HG03342 (cell line): ENCODE measurements around the gene DHH.
"Not testable (repeated sequence)": the region's sequence is repeated elsewhere in the genome, so short reads cannot be mapped to it uniquely, and the experiment has no call there.

ENCODE experiments used
- ATAC-seq: cut with Tn5 transposase; IDR thresholded peaks from one replicate; pipeline ENCODE4 v1.9.1; 2021; ENCODE audit warnings: mild to moderate bottlenecking, moderate library complexity; ENCODE audit not compliant: unreplicated experiment

DHH gene

GRCh38 chr12:49094160-49094974, at the start of gene DHH:
DHH (minus strand) TSS chr12:49094801; CDS start chr12:49094512, 289 bp downstream.
- no peak for ATAC-seq

- ATAC-seq: no peak
These were observed 49.8 kb upstream of the DHH start for GRCh38 chr12:49144384-49144783.

DNA sequence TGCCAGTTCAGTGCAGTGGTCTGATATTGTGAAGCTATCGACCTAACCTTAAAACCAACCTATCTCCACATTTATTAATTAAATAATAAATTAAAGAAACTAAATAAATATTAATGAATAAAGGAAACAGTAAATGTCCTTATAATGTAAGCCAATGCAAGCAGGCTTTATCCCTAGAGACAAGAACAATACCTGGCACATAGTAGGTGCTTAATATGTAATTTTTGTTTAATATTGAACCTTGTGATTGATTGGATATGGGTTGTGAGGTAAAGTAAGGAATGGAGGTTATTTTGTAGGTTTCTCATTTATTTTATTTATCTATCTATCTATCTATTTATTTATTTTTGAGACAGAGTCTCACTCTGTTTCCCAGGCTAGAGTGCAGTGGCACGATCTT, 44.4 kb upstream of the DHH start:
- ATAC-seq: no peak

DNA sequence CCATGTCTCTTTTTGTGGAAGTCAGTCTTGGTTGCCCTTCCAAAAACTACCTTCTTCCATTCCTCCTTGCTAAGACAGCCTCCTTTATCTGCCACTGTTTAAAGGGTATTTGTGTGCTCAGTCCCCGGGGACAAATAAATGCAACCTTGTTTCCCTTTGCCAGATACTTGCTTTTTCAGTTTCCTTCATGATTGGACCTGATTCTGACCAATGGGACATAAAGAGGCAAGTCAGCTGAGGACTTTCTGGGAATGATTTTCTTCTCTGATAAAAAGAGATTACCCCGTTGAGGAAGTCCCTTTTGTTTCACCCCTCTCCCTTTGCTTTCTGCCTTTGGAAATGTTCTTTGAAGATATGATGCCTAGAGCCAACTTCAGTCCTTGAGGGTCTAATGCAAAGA, 44.0 kb upstream of the DHH start:
- no peak for ATAC-seq

DNA sequence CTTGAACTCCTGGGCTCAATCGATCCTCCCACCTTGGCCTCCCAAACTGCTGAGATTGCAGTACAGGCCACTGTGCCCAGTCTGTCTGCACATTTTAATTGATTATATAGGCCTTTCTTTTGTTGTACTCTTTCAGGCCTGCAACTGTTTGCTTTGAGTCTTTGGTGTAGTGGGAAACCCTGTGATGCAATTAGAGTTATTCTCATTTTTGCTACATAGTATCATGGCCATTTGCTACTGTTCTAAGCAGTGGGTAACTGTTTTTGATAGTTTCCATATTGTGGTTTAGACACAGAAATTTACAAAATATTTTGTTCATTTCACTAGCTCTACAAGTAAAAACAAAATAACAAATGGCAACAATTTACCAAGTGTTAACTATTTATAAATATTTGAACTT, 42.9 kb upstream of the DHH start:
- ATAC-seq: no peak

- ATAC-seq: not testable (repeated sequence)
These were observed 42.4 kb upstream of the DHH start for GRCh38 chr12:49136997-49137396.

- no peak for ATAC-seq
These were observed 39.0 kb upstream of the DHH start for GRCh38 chr12:49133590-49133989.

DNA sequence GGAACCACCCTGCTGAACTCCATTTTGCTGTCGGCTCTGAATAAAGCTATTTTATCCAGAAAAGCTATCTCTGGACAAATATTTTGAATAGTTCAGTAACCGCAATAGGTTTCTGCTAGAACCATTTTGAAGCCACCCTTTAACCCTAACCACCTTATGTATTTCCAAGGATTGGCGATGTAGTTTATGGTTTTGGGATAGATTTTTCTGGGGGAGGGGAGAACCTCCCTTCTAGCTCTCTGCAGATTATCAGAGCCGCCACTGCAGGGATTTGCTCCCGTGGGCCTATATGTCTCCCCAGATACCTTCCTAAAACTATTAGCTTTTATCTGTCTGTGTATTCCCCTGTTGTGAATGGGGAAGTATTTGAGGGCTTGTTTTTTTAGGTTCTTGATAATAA, 38.4 kb upstream of the DHH start:
- no peak for ATAC-seq

DNA sequence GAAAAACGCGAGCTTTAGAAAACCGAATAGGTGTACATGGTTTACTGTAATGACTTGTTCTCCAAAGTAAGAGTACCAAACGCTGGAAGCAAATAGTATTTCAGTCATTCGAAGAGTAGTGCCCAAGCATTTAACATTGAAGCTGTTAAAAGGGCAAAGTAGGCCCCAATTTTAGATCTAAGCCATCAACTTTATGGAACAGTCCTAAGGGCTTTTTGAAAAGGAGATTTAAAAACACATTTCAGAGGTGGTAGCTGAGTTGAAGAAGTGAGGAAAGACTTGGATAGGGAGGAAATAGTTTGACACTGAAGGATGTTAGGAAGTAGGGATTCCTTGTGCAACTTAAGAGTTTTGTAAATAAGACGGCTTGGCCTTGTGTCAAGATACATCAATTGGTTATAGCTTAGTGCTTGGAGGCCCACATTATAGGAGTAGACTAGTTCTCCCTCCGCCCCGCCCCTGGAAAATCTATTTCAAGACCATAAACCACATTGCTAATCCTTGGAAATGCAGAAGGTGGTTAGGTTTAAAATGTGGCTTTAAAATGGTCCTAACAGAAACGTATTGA, 37.4 kb upstream of the DHH start:
- no peak for ATAC-seq

DNA sequence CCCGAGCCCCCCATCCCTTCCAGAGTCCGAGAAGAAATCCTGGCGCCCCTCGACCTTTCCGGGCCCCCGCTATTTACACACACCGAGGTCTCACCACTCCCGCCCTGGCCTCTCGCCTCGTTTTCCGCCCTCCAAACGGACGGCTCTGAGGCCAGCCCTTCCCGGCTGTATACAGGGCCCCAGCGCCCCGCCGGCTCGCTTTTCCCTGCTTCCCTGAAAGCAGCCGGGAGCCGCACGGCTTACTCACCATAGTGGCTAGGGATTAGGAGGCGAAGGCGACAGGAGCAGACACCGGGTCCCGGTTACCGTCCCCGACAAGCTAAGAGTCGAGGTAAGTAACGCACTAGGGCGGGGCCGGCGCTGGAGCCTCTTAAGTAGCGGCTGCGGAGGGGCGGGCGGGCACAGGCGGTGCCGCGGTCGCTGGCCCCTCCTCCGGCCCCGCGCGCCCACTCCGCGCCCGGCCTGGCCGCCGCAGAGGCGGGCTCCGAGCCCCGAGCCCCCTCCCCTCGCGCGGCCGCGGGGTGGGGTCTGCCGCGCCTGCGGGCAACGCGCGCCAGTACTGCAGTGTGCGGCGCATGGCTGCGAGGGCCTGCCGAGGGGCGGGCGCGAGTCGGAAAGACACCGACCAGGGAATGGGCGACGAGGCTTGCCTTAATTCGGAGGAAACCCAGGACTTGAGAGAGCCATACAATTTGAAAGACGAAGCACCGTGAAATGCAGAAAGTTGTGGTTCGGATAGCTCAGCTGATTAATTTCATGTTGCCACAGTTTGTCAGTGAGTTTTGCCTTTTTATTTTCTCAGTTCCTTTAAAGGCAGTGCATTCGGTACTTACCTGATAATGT, 36.7 kb upstream of the DHH start, which contains the start of gene TUBA1B:
TSS of gene TUBA1B (minus strand) at position 345 of the 843 bp plus-strand sequence. CDS start at position 250, 95 bp downstream.
- ATAC-seq: peak; percentile 68

GRCh38 chr12:49130151-49131050, 35.8 kb upstream of the DHH start:
- peak; percentile 46 for ATAC-seq

- no peak for ATAC-seq
These were observed 34.9 kb upstream of the DHH start for GRCh38 chr12:49129332-49130150.

DNA sequence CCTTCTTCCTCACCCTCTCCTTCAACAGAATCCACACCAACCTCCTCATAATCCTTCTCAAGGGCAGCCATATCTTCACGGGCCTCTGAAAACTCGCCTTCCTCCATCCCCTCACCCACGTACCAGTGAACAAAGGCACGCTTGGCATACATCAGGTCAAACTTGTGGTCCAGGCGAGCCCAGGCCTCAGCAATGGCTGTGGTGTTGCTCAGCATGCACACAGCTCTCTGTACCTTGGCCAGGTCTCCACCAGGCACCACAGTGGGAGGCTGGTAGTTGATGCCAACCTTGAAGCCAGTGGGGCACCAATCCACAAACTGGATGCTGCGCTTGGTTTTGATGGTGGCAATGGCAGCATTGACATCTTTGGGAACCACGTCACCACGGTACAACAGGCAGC, 33.4 kb upstream of the DHH start:
- ATAC-seq: not testable (repeated sequence)

- ATAC-seq: no peak
These were observed 32.5 kb upstream of the DHH start for GRCh38 chr12:49126852-49127763.

GRCh38 chr12:49121047-49121696, 26.6 kb upstream of the DHH start:
- ATAC-seq: no peak

GRCh38 chr12:49111206-49111605, 16.6 kb upstream of the DHH start:
- no peak for ATAC-seq

- peak; percentile 98 for ATAC-seq
These were observed 16.0 kb upstream of the DHH start, which contains the start of gene LMBR1L for GRCh38 chr12:49110464-49111155. LMBR1L (minus strand) TSS chr12:49110847; CDS start chr12:49110555, 292 bp downstream.
